HG03457 (cell line): ENCODE results near the gene ZNF587B.
"Not testable (repeated sequence)": the region's sequence is repeated elsewhere in the genome, so short reads cannot be mapped to it uniquely, and the experiment has no call there.

ENCODE experiments used
- ATAC-seq: cut with Tn5 transposase; IDR thresholded peaks from one replicate; pipeline ENCODE4 v1.9.1; 2021; ENCODE audit warnings: moderate number of reproducible peaks; ENCODE audit not compliant: unreplicated experiment

The ZNF587B gene

GRCh38 chr19:57830071-57830602, at the start of gene ZNF587B:
TSS of gene ZNF587B (plus strand) at chr19:57830299. CDS start at chr19:57830529, 230 bp downstream.
- no peak for ATAC-seq

GRCh38 chr19:57786286-57786685, 43.8 kb upstream of the ZNF587B start:
- ATAC-seq = no peak

- ATAC-seq = no peak
Measured at GRCh38 chr19:57786906-57787305, 43.2 kb upstream of the ZNF587B start.

- no peak for ATAC-seq
Measured at GRCh38 chr19:57788114-57788692, 41.9 kb upstream of the ZNF587B start.

- no peak for ATAC-seq
Measured at GRCh38 chr19:57789288-57789687, 40.8 kb upstream of the ZNF587B start.

GRCh38 chr19:57796580-57796979, 33.5 kb upstream of the ZNF587B start:
- ATAC-seq = not testable (repeated sequence)

GRCh38 chr19:57800696-57801095, 29.4 kb upstream of the ZNF587B start:
- ATAC-seq = no peak

- no peak for ATAC-seq
Measured at GRCh38 chr19:57802269-57802668, 27.8 kb upstream of the ZNF587B start.

- no peak for ATAC-seq
Measured at GRCh38 chr19:57803265-57803593, 26.9 kb upstream of the ZNF587B start.

GRCh38 chr19:57803594-57804325, 26.3 kb upstream of the ZNF587B start:
- no peak for ATAC-seq

- no peak for ATAC-seq
Measured at GRCh38 chr19:57807541-57807940, 22.6 kb upstream of the ZNF587B start.

GRCh38 chr19:57810410-57811295, 19.4 kb upstream of the ZNF587B start:
- ATAC-seq = not testable (repeated sequence)

GRCh38 chr19:57812226-57812625, 17.9 kb upstream of the ZNF587B start:
- ATAC-seq = no peak

- not testable (repeated sequence) for ATAC-seq
Measured at GRCh38 chr19:57812975-57813820, 16.9 kb upstream of the ZNF587B start.

GRCh38 chr19:57813919-57814504, 16.1 kb upstream of the ZNF587B start:
- ATAC-seq = no peak

GRCh38 chr19:57814505-57815246, 15.4 kb upstream of the ZNF587B start, which contains the start of gene ZNF552:
TSS of gene ZNF552 (minus strand) at chr19:57814913. CDS start at chr19:57814743, 170 bp downstream.
- no peak for ATAC-seq

- ATAC-seq = no peak
Measured at GRCh38 chr19:57815247-57816075, 14.6 kb upstream of the ZNF587B start.

- no peak for ATAC-seq
Measured at GRCh38 chr19:57816652-57817051, 13.4 kb upstream of the ZNF587B start.
